HL-60 (cell line): Measurements from ENCODE around the gene WNT5A.

ENCODE experiments used
- DNase-seq, 2 experiments: peaks; one replicate each; pipeline ENCODE4 v3.0.0-alpha.2; 2010 to 2020; ENCODE audit warnings: low read depth in 1 of 2, low spot score in 1 of 2
- H3K27ac ChIP-seq: fragments of 250-450 bp; sonication (Bioruptor Pico); replicated peaks from 2 replicates; pipeline ENCODE4 v1.5.1; 2020; ENCODE audit warnings: mild to moderate bottlenecking, moderate library complexity
- H3K27me3 ChIP-seq: fragments of 250-450 bp; sonication (Bioruptor Pico); 2 replicates; pipeline ENCODE4 v1.5.1; 2021; ENCODE audit warnings: mild to moderate bottlenecking, moderate library complexity; ENCODE audit not compliant: insufficient read depth, poor library complexity, severe bottlenecking
- H3K4me3 ChIP-seq: replicated peaks from 2 replicates; pipeline ENCODE4 v1.5.1; 2011; ENCODE audit warnings: mild to moderate bottlenecking, control low read depth, low read length; ENCODE audit not compliant: insufficient read depth
- CTCF ChIP-seq: IDR thresholded peaks from one replicate; pipeline ENCODE4 v1.5.1; 2011; ENCODE audit warnings: low read length, control low read depth, inconsistent platforms; ENCODE audit not compliant: insufficient read depth
- GABPA ChIP-seq: IDR thresholded peaks from 2 replicates; pipeline ENCODE4 v1.6.1; 2012; ENCODE audit warnings: low read depth
- POLR2AphosphoS5 ChIP-seq: IDR thresholded peaks from 2 replicates; pipeline ENCODE4 v1.6.1; 2012; ENCODE audit warnings: low read depth
- REST ChIP-seq: IDR thresholded peaks from 2 replicates; pipeline ENCODE4 v1.6.1; 2012; ENCODE audit warnings: low read depth; ENCODE audit not compliant: insufficient replicate concordance
- SPI1 ChIP-seq: IDR thresholded peaks from 2 replicates; pipeline ENCODE4 v1.6.1; 2012; ENCODE audit warnings: low read depth, mild to moderate bottlenecking, borderline replicate concordance

WNT5A gene

GRCh38 chr3:55524565-55525244 lies 37.6 kb upstream of the WNT5A start:
- no peak for TF ChIP-seq GABPA
- no peak for TF ChIP-seq CTCF
- Histone ChIP-seq H3K4me3 (no peak overlapping the region), H3K27me3 (no peaks in the 10 kb centered on the region), H3K27ac (no peak overlapping the region)
- DNase-seq = no peak

- no peaks in the 10 kb centered on the region for H3K27me3 ChIP-seq
- no peak overlapping the region for H3K27ac ChIP-seq
- DNase-seq = no peak
- TF ChIP-seq GABPA (no peak), POLR2AphosphoS5 (no peak), CTCF (no peak), REST (no peak), SPI1 (no peak)
- H3K4me3 ChIP-seq = no peak overlapping the region
These were observed 36.4 kb upstream of the WNT5A start for GRCh38 chr3:55523471-55523870.

- Histone ChIP-seq H3K27ac (no peak overlapping the region), H3K27me3 (no peaks in the 10 kb centered on the region), H3K4me3 (no peak overlapping the region)
- DNase-seq = no peak
- TF ChIP-seq SPI1 = no peak
- no peak for TF ChIP-seq GABPA
- TF ChIP-seq CTCF = no peak
- no peak for TF ChIP-seq POLR2AphosphoS5
- no peak for TF ChIP-seq REST
These were observed 34.8 kb upstream of the WNT5A start for GRCh38 chr3:55521738-55522421.
